CD4-positive, alpha-beta T cell treated with Interferon alpha-2 for 1 hour (primary cell): Measurements from ENCODE around the gene DHX30.
"Not testable (repeated sequence)": the region's sequence is repeated elsewhere in the genome, so short reads cannot be mapped to it uniquely, and the experiment has no call there.

Experiments
- DNase-seq, 2 donors: peaks; one replicate each; pipeline ENCODE4 v3.0.0-alpha.2; 2020 to 2022

DHX30 gene

DNA sequence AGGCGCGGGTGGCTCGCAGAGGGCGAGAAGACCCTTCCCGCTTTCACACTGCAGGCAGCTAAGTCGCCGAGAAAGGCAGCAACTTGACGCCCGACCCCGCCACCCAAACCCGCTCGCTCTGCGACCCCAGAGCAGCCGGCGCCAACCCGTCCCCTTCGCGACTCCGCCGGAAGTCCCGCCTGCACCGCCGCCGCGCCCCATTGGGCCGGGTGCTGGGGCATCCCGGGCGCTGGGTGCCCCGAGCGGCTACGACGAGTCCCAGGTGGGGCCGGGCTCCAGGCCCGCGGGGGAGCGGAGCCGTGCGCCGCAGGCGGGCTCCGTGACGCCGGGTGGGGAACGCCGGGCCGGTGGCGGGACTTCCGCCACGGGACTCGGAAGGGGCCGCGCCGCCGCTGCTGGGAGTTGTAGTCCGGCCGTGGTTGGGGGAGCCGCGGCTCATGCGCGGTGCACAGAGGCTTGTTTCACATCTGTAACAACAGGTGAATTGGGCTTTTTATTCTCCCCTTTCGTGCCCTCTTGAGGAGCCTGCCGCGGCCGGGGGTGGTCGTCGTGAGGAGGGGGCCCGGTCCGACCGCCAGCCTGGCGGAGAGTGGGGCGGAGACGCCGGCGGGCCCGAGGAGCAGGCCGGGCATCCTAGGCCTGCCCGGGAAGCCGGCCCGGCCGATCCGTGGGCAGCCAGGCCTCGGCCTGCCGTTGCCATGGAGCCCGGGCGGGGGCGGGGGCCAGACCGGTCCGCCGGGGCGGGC, at the start of gene DHX30:
Gene DHX30, plus strand, starts transcription at position 405 of the 746 bp plus-strand sequence. CDS start 7,546 bp downstream, outside the sequence.
- peak; percentile 81 to 89 for DNase-seq

DNA sequence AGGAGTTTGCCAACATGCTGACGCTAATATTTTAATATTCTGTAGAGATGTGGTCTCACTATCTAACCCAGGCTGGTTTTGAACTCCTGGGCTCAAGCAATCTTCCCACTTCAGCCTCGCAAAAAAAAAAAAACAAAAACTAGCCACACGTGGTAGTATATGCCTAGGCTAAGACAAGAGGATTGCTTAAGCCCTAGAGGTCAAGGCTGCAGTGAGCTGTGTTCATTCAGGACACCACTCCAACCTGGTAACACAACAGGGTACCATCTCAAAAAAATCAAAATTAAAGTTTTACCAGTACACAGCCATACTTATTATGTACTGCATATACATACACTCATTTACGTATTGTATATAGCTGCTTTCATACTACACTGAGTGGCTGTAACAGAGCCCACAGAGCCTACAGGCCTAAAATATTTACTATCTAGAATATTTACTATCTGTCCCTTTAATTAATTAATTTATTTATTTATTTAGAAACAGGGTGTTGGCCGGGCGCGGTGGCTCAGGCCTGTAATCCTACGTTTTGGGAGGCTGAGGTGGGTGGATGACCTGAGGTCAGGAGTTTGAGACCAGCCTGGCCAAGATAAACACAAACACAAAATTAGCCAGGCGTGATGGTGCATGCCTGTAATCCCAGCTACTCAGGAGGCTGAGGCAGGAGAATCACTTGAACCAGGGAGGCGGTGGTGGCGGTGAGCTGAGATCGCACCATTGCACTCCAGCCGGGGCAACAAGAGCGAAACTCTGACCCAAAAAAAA, 44.5 kb upstream of the DHX30 start:
- no peak for DNase-seq

DNA sequence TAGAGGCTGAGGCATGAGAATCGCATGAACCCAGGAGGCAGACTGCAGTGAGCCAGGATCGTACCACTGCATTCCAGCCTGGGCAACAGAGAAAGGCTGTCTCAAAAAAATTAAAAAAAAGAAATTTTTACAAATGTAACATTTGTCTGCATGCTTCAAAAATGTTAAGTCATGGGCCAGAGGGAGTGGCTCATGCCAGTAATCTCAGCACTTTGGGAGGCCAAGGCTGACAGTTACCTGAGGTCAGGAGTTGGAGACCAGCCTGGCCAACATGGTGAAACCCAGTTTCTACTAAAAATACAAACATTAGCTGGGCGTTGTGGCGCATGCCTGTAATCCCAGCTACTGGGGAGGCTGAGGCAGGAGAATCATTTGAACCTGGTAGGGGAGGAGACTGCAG, 42.7 kb upstream of the DHX30 start:
- not testable (repeated sequence) for DNase-seq

DNA sequence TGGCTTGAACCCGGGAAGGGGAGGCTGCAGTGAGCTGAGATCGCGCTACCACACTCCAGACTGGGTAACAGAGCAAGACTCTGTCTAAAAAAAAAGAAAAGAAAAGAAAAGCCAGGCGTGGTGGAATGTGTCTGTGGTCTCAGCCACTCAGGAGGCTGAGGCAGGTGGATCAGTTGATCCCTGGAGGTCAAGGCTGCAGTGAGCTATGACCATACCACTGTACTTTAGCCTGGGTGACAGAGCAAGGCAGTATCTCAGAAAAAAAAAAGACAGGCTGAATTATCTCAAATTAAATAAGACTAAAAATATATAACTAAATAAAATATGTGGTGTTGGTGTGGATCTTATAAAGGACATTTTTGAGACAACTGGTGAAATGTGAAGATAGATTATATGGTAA, 41.9 kb upstream of the DHX30 start:
- no peak for DNase-seq

DNA sequence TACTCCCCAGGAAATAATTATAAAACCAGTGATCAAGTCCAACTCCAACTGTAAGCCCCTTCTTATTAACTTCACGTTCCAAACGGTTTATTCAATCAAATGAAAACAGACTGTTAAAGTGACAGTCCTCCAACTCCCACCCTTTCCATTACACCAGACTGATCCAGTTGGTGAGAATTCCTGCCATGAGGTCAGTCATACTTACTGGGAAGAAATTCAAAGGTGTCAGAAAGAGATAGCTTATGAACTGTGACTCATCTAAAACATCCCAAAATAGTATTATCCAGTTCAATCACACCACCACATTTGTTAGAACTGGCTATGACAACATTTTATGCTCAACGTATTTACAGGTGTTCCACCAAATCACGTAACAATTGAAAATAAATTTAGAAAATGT, 40.7 kb upstream of the DHX30 start:
- DNase-seq = no peak

DNA sequence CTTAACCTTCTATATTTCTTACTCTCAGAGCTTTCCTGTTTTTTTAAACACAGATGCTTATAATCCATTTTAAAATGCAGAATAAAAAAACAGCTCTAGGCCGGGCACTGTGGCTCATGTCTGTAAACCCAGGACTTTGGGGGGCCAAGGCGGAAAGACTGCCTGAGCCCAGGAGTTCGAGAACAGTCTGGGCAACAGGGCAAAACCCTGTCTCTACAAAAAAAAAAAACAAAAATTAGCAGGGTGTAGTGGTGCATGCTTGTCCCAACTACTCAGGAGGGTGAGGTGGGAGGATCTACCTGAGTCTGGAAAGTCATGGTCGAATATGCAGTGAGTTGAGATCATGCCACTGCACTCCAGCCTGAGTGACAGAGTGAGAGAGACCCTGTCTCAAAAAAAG, 36.8 kb upstream of the DHX30 start:
- no peak for DNase-seq

DNA sequence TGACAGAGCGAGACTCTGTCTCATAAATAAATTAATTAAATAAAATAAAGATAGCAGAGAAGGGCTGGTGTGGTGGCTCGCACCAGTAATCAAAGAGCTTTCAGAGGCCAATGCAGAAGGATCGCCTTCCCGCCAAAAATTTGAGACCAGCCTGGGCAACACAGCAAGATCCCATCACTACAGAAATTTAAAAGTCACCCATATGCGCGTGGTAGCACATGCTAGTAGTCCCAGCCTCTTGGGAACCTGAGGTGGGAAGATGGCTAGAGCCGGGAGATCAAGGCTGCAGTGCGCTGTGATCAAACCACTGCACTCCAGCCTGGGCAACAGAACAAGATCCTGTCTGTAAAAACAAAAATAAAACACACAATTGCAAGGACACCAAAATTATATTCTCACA, 30.9 kb upstream of the DHX30 start:
- DNase-seq = no peak

DNA sequence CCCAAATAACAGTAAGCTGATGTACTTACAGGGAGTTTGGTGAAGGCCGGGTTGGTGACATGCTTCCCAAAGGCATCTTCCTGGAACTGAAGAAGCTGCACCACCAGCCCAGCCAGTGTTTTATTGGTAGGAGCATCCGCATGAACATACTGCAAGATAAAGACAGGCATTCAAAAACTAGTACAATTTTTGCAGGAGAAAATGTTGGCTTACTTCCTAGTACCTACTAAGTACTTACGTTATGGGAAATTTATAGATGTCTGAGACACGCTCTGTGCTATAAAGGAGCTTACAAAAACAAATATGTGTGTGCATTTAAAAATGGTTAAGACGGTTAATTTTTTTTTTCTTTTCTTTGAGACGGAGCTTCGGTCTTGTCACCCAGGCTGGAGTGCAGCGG, 30.1 kb upstream of the DHX30 start:
- no peak for DNase-seq

GRCh38 chr3:47778746-47779145, 24.2 kb upstream of the DHX30 start:
- no peak for DNase-seq

DNA sequence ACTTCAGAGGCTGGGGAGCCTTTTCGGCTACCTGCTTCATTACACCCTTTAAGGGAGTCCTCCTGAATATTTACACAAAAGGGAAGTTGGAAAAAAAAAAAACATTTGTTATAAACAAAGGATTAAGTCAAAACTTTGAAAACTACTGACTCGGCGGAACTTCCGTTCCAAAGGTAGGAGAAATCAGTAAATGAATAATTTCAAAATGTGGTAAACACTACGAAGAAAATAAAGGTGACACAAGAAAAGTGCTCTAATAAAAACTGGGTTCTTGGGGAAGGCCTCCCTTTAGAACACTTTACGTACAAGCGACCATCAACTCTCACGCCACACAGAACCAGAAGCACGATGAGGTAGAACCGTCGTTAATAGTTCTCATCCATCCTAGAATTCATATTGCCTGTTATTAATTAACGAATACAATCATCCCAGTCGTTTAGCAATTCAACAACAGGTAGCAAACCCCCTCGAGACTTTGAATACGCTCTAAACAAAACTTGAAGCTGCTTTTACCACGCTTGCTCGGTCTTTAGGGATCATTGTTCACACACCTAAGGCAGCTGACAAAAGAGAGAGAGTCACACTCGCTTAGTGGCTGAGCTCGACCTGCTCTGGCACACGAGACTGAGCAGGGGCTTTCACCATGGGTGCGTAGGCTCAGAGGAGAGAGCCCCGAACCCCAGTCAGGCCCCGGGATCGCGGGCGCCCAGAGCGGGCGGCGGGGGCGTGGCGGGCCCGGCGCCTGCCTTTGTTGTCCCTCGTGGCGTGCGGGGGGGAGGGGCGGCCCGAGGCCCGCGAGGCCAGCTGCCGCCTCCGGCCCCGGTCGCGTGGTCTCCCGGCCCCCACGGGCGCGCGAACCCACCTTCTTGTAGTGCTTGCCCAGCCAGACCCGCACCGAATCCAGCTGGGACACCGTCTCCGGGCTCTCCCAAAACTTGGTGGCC, 21.9 kb upstream of the DHX30 start:
- peak; percentile 53 to 70 for DNase-seq

- peak; percentile 97 to 98 for DNase-seq
Measured at GRCh38 chr3:47781685-47782445, 21.1 kb upstream of the DHX30 start, which contains the start of gene SMARCC1. SMARCC1 (minus strand) TSS chr3:47781893; CDS start chr3:47781797, 96 bp downstream.

DNA sequence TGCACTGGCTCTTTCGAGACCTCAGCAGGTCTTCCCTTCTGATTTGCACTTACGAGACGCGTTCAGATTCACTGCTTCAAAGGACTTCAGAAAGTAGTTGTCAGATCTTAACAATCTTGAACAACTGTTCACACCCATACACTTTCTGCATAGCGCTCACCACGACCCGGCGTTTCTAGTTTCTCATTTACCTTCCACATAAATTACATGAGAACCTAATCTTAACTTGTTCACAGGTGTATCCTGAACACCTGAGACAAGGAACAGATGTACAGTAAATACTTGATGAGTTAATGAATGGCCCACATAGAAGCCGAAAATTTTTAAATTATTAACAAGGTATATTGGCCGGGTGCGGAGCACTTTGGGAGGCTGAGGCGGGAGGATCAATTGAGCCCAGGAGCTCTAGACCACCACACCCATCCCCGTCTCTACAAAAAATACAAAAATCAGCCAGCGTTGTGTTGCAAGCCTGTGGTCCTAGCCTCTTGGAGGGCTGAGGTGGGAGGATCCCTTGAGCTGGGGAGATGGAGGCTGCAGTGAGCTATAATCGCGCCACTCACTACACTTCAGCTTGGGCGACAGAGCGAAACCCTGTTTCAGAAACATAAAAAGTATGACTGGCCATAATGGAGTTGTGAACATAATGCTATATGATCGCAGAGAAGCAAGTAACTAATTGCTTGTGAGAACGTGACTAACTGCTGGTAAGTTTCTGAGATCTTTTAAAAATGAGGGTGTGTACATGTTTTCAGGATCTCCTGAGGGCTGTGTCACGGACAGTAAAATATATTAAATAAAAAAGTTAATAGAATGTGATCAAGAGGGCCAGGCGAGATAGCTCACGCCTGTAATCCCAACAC, 20.3 kb upstream of the DHX30 start:
- DNase-seq = no peak

DNA sequence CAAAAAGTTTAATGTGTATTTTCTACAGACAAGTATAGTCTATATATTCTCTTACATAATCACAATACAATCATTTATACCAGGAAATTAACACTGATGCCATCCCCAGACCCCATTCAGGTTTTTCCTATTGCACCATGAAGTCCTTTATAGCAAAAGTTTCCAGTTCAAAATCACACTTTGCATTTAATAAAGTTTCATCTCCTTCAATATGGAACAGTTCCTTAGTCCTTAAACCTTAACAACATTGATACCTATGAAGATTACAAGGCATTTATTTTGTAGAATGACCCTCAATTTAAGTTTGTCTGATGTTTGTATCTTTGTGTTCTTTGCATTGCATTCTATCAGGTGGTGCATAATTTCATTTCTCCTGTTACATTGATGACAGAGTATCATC, 19.3 kb upstream of the DHX30 start:
- DNase-seq = no peak

GRCh38 chr3:47791193-47791855, 11.6 kb upstream of the DHX30 start:
- DNase-seq = no peak

GRCh38 chr3:47792699-47793098, 10.2 kb upstream of the DHX30 start:
- DNase-seq = no peak

GRCh38 chr3:47794544-47794943, 8.4 kb upstream of the DHX30 start:
- no peak for DNase-seq

- DNase-seq = no peak
Measured at GRCh38 chr3:47799733-47800132, 3.2 kb upstream of the DHX30 start.

- DNase-seq = no peak
Measured at GRCh38 chr3:47803480-47804025, 615 bp downstream of the DHX30 start.

GRCh38 chr3:47804577-47804976, 1.6 kb downstream of the DHX30 start:
- DNase-seq = no peak

DNA sequence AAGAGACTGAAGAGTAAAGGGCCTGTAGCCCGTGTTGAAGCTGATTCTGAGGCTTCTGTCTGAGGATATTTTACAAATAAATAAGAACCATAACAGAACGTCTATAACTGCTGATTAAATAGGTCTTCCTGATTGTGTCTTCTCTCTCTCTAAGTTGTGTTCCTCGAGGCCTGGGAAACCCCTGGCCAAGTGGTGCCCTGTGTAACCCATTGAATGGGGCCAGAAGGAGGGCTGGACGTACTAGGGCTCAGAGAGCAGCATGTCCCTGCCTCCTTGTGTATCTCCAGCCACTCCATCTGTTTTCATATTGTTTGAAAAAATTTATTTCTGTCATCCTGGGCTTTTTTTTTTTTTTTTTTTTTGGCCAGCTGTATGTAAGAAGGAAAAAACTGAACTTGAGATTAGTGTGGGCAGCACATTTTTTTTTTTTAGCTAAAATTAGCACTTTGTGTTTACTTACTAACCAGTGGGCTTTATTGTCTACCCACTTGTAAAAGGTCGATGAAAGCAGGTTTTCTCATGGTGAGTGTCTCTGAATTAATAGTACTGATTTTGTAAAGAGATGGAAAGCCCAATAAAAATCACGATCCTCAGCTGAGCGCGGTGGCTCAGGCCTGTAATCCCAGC, 10.7 kb downstream of the DHX30 start:
- no peak for DNase-seq
